ENCODE data around the gene CSNK1A1.

Gene CSNK1A1

GRCh38 chr5:149585910-149586309 is 34.7 kb upstream of the CSNK1A1 start:
- no peak for DNase-seq
- Histone ChIP-seq H3K36me3 (no peaks in the 10 kb centered on the region), H3K4me3 (ENCODE audit: low read depth, low read length) (no peak overlapping the region), H3K9me3 (no peaks in the 10 kb centered on the region), H3K4me1 (peaks cover 7% of the 10 kb centered on the region; the same call in 1 of the 2 replicates), H3K27me3 (no peaks in the 10 kb centered on the region)
- TF ChIP-seq CTCF (IDR thresholded peaks at IDR 0.05; ENCODE audit: low read depth, low read length): no peak

GRCh38 chr5:149584121-149584520 is 32.9 kb upstream of the CSNK1A1 start:
- no peak for TF ChIP-seq CTCF (IDR thresholded peaks at IDR 0.05; ENCODE audit: low read depth, low read length)
- no peaks in the 10 kb centered on the region for H3K36me3 ChIP-seq
- H3K4me1 ChIP-seq: peaks cover 7% of the 10 kb centered on the region
- H3K4me3 ChIP-seq (ENCODE audit: low read depth, low read length): no peak overlapping the region
- H3K27me3 ChIP-seq: no peaks in the 10 kb centered on the region
- no peak for DNase-seq
- H3K9me3 ChIP-seq: no peaks in the 10 kb centered on the region

- no peak for TF ChIP-seq CTCF (IDR thresholded peaks at IDR 0.05; ENCODE audit: low read depth, low read length)
- H3K36me3 ChIP-seq: no peaks in the 10 kb centered on the region
- H3K4me1 ChIP-seq: peaks cover 7% of the 10 kb centered on the region
- H3K4me3 ChIP-seq (ENCODE audit: low read depth, low read length): no peak overlapping the region
- H3K9me3 ChIP-seq: no peaks in the 10 kb centered on the region
- H3K27me3 ChIP-seq: no peaks in the 10 kb centered on the region
- DNase-seq: no peak
Observed at GRCh38 chr5:149583394-149583793, 32.2 kb upstream of the CSNK1A1 start.

GRCh38 chr5:149581931-149582768 is 30.9 kb upstream of the CSNK1A1 start:
- Histone ChIP-seq H3K4me3 (ENCODE audit: low read depth, low read length) (peak overlapping the region; percentile 66), H3K4me1 (peaks cover 7% of the 10 kb centered on the region), H3K36me3 (no peaks in the 10 kb centered on the region), H3K27me3 (no peaks in the 10 kb centered on the region), H3K9me3 (no peaks in the 10 kb centered on the region)
- no peak for DNase-seq
- TF ChIP-seq CTCF (IDR thresholded peaks at IDR 0.05; ENCODE audit: low read depth, low read length): no peak

GRCh38 chr5:149581192-149581861 is 30.1 kb upstream of the CSNK1A1 start, which contains the start of gene ARHGEF37:
Gene ARHGEF37, plus strand, starts transcription at chr5:149581498. Its CDS starts 16,272 bp downstream, at chr5:149597770.
- H3K9me3 ChIP-seq: no peaks in the 10 kb centered on the region
- H3K27me3 ChIP-seq: no peaks in the 10 kb centered on the region
- no peaks in the 10 kb centered on the region for H3K36me3 ChIP-seq
- H3K4me1 ChIP-seq: no peaks in the 10 kb centered on the region; the same call in none of the 2 replicates
- TF ChIP-seq CTCF (IDR thresholded peaks at IDR 0.05; ENCODE audit: low read depth, low read length): no peak
- DNase-seq: peak; percentile 71
- H3K4me3 ChIP-seq (ENCODE audit: low read depth, low read length): peak within 1 kb of the TSS; percentile 66

GRCh38 chr5:149580808-149581191 is 29.6 kb upstream of the CSNK1A1 start:
- Histone ChIP-seq H3K36me3 (no peaks in the 10 kb centered on the region), H3K4me1 (no peaks in the 10 kb centered on the region; the same call in none of the 2 replicates), H3K27me3 (no peaks in the 10 kb centered on the region), H3K4me3 (ENCODE audit: low read depth, low read length) (peak overlapping the region; percentile 66), H3K9me3 (no peaks in the 10 kb centered on the region)
- DNase-seq: no peak
- TF ChIP-seq CTCF (IDR thresholded peaks at IDR 0.05; ENCODE audit: low read depth, low read length): no peak
